GM19025 (cell line): Measurements from ENCODE around the gene NUP98.
"Not testable (repeated sequence)": the region's sequence is repeated elsewhere in the genome, so short reads cannot be mapped to it uniquely, and the experiment has no call there.

ENCODE experiments used
- ATAC-seq: cut with Tn5 transposase; IDR thresholded peaks from one replicate; pipeline ENCODE4 v1.9.1; 2021; ENCODE audit warnings: mild to moderate bottlenecking, low read depth, moderate library complexity; ENCODE audit not compliant: unreplicated experiment

Gene NUP98

DNA sequence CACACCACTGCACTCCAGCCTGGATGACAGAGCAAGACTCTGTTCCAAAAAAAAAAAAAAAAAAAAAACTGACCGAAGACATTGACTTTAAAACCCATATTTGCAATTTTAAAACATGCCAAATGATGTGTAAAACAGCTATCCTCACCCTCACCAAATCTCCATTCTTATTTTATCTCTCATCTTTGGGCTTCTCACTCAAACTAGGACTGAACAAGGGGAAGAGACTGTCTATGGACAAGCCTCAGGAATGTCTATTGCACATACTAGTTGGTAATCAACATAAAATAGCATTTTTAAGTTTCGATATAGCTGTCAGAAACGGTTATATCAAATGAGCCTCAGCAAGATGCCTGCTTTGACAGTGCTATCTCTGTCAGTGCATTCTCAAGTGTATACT is 118.3 kb downstream of the NUP98 start:
- no peak for ATAC-seq

DNA sequence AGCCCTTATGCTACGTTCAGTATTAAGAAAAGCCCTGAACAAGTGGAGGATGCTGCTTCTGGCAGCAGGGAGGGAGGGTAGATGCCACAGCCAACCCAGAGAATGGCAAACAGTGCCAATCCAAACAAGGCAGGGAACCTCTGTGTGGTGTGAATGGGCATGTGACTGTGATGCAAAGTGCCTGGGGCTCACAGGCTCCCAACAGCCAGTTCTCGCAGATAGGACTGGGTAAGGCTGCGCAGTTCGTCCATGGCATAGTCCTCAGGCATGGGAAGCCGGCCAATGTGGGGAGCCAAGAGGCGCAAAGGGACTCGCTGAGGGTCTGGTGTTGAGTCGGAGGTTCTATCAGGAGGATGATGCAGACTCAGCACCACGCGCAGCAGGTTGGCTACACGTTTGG is 121.4 kb downstream of the NUP98 start:
- no peak for ATAC-seq

DNA sequence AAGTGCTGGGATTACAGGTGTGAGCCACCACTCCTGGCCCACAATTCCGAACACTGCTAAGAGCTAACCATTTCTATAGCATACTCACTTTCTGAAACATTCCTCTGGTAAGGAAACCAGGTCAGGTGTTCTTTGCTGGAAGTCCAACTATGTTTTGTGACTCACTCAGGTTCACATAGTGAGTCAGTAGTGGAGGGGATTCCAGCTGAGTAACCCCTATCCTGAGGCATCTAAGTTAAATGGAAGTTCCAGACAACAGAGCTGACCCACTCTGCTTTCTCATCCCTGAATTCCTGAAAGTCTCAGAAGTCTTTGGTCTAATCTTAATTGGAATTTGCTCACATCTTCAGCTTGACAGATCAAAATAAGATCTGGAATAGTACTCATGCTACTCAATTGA is 123.2 kb downstream of the NUP98 start:
- no peak for ATAC-seq

DNA sequence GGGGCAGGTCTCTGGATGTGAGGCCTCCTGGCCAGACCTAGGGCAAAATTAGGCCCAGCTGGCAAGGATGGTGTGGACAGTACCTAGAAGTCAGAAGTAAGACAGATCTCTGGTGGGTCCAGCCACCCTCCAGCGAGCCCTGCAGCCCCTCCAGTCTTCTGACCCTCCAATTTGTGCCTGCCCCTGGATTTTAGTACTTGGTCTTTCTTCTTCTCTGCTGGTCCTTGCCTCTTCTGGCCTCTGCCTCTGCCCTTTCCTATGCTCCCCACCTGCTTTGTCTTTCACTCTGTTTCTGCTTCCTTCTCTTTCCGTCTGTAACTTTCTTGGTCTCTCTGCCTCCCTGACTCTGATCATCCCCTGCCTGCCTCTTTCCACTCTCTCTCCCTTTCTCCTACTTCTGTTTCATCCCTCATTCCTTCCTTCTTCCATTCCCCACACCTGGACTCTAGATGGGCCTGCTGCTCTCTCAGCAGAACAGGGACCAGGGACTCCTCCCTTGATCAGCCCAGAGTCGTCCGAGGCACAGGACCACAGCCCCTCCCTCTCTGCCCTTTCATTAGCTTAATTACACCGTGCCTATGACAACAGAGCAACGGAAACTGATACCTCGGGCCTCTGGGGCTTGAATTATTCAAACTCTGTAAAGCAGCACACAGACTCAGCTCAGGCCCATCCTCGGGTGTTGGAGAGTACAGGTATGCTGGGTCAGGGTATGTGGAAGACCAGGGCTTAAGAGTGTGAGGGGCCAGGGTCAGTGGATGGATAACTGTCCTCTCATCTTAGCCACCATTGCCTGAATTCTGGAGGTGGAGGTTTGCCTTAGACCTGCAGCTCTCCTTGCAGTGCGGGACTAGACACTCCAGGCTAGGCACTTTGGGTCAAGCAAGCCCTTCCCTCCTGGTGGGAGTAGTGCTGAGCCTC is 125.8 kb downstream of the NUP98 start, which contains the start of gene CHRNA10:
CHRNA10 (minus strand) TSS at position 51 of the 921 bp plus-strand sequence. CDS start 72 bp downstream, outside the sequence.
- ATAC-seq, result no peak

DNA sequence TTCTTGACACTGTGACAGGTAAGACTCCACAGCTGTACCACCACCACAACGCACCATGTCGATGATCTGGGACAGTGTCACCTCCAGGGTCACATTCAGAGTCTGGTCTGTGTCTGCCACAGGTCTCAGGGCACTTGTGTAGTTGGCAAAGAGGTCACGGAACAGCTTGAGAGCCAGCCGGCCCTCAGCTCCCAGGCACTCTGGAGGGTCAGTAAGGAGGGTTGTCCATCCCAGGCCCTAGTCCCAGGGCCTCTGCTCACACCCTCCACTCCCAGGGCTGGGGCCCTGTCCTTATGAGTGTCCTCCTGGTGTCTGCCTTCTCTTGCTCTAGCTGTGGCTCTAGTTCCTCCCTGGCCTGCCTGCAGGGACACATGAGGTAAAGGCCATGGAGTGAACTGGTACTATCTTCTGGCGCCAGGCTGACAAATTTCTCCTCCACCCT is 127.6 kb downstream of the NUP98 start:
- no peak for ATAC-seq

DNA sequence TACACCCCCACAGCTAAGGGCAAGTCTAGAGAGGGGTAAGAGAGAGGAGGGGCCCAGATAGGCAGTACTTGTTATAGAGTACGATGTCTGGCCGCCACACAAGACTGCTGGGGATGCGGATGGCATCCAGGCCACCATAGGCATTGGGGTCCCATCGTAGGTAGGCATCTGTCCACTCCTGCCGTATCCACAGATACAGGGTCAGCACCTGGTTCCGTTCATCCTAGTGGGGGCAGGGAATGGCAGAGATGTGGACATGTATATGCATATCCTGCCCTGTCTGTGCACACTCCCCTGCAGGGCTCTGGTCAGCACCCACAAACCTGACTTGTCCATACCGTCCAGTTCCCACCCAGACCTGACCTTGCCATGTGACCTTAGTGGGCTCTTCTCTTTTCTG is 128.2 kb downstream of the NUP98 start:
- no peak for ATAC-seq

DNA sequence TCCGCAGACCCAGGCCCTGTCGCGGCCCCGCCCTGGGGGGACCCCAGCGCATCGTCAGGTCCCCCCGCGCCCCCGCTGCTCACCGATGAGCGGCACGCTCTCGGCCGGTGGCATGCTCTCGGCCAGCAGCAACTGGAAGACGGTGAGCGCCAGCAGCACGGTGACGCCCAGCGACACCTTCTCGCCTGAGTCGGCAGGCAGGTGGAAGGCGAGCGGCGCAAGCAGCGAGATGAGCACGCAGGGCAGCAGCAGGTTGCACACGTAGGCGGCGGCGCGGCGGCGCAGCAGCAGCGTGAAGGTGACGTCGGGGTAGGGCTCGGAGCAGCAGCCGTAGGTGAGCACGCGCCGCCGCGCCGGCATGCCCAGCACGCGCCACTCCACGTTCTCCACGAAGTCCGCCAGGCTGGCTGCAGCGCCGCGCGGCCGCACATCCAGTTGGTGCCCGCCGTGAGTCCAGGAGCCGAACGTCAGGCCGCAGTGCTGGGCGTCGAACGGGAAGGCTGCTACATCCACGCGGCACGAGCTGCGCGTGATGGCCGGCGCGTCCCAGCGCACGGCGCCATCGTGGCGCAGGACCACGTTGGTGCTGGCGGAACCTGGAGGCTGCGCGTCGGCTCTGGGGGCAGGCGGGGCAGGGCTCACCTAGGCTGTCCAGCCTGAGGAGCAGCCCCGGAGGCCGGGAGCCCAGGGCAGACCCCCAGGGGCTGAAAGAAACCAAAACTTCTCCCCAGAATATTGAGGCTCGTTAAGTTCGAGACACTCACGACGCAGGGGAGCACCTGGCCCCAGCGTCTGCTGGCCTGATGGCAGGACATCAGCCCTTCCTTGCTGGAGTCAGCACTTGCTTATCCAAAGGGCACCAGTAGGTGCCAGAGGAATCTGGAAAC is 130.0 kb downstream of the NUP98 start:
- ATAC-seq, result no peak

DNA sequence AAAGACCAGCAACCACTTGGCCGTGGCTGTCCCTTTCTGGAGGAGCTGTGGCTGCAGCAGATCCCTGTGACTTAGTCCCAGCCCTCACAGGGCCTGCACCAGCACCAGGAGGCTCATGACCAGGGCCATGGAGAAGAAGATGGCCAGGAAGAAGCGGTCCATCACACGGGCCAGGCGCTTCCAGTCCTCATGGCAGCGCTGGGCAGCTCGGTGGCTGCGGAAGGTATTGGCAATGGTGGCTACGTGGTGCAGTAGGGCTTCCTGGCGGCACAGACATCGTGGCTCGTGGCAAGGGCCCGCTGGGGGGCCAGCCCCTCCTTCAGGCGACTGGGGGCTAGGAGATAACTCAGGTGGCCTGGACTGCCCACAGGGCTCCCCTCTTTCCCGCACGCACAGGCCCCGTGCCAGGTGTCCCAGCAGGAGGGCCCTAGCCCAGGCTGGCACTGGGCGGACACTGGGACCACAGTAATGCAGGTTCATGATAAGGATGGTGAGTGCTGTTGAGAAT is 131.3 kb downstream of the NUP98 start:
- ATAC-seq, result no peak

DNA sequence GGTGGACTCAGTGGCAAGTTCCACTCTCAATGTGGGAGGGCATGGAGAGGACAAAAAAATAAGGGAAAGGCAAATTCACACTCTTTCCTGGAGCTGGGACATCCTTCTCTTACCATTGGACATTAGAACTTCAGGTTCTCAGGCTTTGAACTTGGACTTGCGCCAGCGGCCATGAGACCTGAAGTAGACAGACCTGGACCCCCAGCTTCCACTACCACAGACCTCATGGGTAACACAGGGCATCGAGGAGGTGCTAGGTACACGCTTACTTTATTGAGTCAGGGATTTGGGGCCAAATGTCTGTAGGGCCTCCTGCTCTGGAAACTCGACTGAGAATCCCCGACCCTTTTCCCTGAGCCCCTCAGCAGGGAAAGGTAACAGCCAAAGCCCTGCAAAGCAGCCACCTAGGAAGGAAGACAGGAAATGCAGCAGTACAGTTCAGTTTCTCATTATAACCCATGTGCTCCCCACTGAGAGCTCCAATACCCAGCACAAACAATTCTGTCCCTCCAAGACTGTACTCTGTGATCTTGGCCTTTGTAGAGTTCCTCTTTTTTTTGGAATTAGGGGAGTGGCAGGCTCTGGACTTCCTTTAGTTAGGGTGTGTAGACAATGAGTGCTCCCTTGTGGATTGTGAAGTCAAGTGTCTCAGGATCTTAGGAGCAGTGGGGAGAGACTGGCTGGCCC is 131.9 kb downstream of the NUP98 start:
- ATAC-seq, result no peak

DNA sequence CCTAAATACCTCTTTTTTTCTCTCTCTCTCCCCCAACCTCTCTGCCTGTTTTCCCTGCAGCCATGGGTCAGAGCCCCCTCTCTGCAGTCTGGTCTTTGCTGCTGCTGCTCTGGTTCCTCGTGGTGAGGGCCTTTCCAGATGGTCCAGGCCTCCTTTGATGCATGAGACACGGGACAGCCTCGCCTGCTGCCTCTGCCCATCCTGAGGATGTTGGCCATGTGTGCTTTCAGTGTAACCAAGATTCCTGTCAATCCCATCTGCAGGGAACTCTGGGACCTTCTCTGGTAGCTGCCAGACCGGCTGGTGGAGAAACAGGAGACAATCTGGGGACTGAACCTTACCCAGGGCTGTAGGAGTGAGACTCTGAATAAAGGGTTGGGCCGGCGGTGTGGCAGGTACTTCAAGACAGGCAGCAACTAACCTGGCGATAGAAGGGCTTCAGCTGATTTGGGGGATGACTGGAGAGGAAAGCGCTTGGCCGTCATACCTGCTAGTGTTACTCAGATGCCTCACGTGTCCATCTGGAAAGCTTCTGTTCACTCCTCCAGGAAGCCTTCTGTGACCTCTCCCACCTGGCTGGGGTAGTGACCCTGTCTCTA is 133.2 kb downstream of the NUP98 start:
- ATAC-seq, result no peak

DNA sequence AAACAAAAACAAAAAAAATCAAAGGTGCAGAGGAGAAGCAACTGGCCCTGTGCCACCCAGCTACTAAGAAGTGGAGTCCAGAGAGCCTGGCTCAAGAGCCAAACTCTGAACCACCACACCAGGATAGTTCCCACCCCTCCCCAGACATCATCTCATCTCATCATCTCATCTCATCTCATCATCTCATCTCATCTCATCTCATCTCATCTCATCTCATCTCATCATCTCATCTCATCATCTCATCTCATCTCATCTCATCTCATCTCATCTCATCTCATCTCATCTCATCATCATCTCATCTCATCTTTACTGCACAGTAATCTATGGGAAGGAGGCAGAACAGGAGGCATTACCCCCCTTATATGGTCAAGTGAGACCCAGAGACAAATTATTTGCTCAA is 134.5 kb downstream of the NUP98 start:
- no peak for ATAC-seq

DNA sequence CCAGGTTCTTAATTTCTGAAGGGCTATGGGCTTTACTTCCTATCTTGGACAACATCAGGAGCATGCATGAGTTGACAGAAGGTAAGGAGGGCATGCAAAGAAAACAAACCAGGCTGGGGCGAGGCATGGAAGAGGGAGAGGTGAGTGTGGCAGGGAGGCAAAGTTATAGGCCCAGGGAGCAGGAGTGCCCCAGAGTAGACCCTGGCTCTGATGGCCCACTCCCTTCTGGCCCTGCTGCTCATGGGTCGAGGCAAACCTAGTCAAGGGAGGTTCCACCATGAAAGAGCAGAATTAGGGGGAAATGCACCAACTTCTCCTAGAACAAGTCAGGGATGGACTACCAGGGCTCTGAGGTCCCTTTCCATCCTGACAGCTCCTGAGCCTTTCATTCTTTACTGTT is 136.4 kb downstream of the NUP98 start:
- no peak for ATAC-seq

DNA sequence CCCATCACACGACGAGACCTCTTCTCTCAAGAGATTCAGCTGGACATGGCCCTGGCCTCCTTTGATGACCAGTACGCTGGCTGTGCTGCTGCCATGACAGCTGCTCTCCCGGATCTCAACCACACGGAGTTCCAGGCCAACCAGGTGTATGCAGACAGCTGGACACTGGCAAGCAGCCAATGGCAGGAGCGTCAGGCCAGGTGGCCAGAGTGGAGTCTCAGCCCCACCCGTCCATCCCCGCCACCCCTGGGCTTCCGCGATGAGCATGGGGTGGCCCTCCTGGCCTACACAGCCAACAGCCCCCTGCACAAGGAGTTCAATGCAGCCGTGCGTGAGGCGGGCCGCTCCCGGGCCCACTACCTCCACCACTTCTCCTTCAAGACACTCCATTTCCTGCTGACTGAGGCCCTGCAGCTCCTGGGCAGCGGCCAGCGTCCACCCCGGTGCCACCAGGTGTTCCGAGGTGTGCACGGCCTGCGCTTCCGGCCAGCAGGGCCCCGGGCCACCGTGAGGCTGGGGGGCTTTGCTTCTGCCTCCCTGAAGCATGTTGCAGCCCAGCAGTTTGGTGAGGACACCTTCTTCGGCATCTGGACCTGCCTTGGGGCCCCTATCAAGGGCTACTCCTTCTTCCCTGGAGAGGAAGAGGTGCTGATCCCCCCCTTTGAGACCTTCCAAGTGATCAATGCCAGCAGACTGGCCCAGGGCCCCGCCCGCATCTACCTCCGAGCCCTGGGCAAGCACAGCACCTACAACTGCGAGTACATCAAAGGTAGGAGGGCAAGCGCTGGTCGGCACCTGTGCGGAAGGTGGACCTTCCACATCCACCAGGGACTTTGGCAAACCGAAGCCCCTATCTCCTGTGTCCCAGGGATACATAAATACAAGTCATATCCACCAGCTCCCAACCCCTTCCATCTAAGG is 137.5 kb downstream of the NUP98 start:
- ATAC-seq, result no peak

DNA sequence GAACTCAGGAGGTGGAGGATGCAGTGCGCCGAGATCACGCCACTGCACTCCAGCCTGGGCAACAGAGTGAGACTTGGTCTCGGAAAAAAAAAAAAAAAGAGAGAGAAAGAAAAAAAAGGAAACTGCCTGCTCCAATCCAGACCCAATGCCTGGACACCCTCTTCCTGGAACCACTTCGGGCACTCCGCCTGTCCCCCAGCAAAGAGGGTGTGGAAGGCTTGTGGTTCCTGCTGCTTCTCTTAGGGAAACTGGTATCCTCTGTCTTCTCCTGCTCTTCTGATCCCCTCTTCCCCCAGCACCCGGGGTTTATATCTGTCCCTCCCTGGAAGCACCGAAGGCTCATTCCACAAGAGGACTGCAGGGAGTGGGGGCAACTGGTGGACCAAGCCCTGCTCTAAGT is 139.1 kb downstream of the NUP98 start:
- ATAC-seq, result no peak

DNA sequence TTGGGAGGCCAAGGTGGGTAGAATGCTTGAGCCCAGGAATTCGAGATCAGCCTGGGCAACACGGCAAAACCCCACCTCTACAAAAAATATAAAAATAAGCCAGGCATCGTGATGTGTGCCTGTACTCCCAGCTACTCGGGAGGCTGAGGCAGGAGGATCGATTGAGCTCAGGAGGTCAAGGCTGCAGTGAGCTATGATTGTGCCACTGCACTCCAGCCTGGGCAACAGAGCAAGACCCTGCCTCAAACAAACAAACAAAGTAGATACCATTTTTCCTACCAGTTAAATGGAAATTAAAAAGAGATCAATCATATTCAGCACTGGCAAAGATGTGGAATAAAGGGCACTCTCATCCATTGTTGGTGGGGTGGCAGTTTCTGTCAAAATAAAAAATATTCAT is 140.0 kb downstream of the NUP98 start:
- not testable (repeated sequence) for ATAC-seq

DNA sequence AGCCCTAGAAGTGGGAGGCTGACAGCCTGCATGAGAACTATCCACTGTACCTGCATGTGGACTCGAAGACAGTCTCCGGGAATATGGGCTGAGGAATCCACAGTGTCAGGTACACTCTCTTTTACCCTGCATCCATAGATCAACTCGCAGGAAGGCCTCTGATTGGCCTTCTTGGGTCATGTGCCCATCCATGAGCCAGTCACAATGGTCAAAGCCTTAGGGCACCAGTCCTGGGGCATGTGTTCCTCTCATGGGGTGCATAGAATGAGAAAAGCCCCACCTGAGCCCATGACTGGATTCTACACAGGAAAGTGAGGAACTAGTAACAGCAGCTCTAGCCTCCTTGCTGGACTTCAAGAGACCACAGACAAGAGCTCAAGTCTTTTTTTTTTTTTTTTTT is 141.8 kb downstream of the NUP98 start:
- no peak for ATAC-seq

DNA sequence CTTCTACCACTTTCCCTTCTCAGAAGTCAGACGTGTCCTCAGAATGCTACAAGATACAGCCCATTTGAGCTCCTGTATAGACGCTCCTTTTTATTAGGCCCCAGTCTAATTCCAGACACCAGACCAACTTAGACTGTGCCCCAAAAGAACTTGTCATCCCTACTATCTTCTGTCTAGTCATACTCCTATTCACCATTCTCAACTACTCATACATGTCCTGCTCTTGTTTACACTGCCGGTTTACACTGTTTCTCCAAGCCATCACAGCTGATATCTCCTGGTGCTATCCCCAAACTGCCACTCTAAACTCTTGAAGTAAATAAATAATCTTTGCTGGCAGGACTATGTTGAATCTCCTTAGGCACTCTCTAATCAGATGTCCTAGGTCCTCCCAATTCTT is 144.8 kb downstream of the NUP98 start:
- not testable (repeated sequence) for ATAC-seq

DNA sequence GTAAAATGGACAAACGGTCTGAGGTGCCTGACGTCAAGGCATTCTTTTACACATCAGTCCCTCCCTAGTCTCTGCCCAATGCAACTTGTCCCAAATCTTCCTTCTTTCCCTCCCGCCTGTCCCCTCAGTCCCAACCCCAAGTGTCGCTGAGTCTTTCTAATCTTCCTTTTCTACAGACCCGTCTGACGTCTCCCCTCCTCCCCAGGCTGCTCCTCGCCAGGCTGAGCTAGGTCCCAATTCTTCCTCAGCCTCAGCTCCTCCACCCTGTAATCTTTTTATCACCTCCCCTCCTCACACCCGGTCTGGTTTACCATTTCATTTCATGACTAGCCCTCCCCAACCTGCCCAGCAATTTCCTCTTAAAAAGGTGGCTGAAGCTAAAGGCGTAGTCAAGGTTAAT is 148.0 kb downstream of the NUP98 start:
- not testable (repeated sequence) for ATAC-seq

DNA sequence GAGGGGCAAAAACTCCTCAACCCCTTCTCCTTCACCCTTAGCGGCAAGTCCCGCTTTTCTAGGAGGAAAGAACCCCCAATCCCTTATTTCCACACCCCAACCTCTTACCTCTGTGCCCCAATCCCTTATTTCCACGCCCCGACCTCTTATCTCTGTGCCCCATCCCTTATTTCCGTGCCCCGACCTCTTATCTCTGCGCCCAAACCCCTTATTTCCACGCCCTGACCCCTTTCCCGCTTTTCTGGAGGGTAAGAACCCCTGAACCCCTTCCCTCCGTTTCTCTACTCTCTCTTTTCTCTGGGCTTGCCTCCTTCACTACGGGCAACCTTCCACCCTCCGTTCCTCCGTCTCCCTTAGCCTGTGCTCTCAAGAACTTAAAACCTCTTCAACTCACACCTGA is 148.5 kb downstream of the NUP98 start:
- ATAC-seq, result not testable (repeated sequence)
